GM21723 (cell line): Measurements from ENCODE around the gene ARHGAP26.

Experiments
- ATAC-seq: cut with Tn5 transposase; IDR thresholded peaks from one replicate; pipeline ENCODE4 v1.9.1; 2021; ENCODE audit warnings: mild to moderate bottlenecking, moderate library complexity; ENCODE audit not compliant: unreplicated experiment

The ARHGAP26 gene

DNA sequence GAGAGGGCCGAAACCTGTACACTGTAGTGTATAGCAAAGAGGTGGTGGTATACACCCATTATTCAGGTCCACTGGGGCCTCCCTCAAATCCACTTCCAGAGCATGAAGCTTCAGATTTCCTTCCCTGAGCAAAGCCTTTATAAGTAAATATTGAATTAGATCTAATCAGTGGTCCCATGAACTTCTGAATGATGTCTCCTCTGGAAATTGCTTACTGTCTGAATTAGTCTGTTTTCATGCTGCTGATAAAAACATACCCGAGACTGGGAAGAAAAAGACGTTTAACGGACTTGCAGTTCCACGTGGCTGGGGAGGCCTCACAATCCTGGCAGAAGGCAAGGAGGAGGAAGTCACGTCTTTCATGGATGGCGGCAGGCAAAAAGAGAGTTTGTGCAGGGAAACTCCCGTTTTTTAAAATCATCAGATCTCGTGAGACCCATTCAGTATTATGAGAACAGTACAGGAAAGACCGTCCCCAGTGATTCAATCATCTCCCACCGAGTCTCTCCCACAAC lies 439.8 kb downstream of the ARHGAP26 start:
- ATAC-seq = no peak

DNA sequence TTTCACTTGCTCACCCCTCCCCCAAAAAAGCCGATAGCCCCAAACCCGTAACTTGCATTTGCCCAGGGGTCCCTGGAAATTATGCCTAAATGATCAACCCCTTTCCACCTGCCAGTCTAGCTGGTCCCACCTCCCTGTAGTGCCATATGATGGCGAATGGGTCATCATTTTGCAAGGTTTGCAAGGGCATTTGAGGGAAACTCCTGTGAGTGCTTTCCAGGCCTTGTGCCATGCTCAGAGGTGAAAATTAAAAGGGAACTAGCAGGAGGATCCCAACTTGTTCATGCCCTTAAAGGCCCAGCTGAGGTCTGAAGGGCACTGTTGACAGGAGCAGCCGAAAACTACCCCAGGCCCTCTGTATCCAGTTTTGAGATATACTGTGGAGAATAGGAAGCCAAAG lies 440.4 kb downstream of the ARHGAP26 start:
- ATAC-seq = no peak

DNA sequence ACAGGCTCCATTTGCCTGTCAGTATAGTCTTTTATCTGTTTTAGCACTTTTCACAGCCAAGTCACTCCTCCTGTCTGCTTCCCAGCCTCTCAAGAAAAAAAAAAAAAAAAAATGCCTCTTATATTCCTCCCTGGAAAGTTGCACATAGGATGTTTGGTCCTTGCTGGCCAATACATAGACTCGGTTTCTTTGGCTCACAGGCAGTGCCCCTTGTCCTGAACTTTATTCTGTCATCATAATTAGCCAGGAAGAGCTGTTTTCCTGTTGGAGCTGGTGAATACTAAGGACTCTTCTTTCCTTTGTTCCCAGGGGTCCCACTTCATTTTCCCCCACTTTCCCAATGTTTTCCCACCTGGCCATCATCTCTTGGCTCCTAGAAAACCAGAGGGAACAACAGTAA lies 442.1 kb downstream of the ARHGAP26 start:
- ATAC-seq = no peak

DNA sequence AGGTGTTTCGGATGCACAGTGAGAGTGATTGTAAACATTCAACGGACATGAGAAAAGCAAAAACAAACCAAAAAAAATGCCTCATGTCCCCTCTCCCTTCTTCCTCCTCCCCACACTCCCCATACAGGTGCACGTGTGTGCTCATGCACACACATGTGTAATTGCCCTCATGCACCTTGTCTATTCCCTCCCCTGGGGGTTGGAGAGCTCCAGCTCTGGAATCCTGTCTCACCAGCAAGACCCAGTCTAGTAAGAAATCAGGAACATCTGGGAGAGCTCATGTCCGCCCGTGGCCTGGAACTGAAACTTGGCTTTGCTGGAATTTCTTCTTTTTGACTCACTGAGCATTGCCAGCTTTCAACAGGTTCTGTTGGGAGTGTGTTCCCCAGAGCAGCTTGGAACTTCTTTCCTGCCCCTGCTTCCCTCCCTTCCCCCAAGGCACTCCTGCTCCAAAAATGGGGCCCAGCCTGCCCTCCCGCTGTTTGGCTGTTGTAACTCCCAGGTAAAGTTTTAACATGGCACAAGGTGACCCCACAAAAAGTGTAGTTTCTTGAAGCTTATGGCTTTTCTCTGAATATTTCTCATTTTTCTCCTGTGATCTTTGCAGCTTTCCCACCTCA lies 443.2 kb downstream of the ARHGAP26 start:
- peak; percentile 8 for ATAC-seq

DNA sequence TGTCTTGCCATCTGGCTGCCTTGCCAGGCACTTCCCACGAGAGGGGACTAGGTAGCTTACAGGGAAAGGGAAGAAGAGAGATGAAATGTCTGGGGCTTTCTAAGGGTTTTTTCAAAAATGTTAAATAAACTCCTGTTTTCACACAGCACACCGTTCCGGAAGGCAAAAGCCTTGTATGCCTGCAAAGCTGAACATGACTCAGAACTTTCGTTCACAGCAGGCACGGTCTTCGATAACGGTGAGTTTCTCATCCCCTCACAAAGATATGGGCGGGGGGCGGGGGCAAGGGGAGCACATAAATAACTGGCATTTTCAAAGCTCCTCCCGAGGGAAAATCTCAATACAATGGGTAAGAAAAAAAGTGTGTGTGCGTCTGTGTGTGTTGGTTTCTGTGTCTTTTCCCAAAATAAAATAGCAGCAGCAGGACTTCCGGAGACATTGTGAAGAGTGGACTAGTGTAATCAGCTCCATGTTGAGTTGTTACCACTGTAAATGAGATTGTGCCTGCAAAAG lies 443.7 kb downstream of the ARHGAP26 start:
- ATAC-seq = peak; percentile 67

DNA sequence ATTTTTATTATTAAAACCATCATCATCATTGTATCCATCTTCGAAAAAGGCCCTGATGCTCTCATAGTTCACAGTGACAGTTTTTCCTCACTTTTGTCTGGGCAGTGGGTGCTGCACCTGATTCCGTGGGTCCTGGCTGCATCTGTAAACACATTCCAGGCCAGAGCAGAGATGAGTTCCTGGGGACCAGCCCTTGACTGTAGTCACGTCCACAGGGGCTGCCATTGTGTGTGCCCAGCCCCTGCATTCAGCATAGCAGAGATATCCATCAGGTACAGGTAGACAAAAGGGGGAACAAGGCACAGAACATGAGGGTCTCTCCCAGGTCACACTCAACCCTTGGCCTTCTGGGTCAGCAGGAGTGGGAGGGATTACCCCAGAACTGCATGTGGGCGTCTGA lies 444.3 kb downstream of the ARHGAP26 start:
- no peak for ATAC-seq

DNA sequence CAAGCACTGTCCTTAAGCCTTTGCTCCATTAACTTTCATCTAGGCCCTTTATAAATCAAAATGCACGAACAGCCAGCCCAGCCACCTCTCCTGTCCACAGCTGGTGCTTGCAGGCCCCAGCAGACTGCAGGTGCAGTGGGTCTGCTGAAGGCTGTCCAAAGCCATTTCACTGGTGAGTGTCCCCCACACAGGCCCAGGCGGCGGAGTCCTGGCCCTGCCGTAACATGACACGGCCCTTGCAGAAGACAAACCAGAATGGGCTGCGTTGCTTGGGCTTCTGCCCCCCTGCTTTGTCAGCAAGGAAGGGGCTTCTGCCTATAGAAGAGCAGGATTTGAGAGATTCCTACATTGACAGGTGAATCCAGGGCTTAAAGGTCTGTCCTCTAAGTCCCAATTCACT lies 444.7 kb downstream of the ARHGAP26 start:
- ATAC-seq = no peak

DNA sequence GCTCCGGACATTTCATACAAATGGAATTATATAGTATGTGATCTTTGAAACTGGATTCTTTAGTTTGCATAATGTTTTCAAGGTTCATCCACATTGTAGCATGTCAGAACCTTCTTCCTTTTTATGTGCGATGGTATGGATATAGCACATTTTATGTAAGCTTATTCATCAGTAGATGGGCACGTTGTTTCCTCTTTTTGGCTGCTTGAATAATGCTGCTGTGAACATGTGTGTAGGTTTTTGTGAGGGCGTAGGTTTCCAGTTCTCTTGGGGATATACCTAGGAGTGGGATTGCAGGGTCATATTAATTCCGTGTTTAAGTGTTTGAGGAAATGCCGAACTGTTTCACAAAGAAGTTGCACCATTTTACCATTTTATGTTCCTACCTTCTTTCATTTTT lies 445.5 kb downstream of the ARHGAP26 start:
- no peak for ATAC-seq

DNA sequence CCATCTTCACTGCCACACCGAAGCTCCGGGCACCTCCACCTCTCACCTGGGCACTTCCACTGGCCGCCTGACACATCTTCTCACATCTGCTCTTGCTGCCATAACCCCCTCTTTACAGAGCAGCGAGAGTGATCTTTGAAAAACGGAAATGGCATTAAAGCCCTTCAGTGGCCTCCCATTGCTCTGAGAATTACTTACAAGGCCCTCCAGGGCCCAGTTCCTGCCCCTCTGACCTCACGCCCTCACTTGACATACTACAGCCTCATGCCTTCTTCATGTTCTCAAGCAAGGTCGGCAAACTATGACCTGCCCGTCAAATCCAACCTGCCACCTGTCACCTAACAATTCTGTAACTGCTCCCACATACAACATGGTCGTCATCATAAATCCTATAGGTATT lies 446.0 kb downstream of the ARHGAP26 start:
- no peak for ATAC-seq

DNA sequence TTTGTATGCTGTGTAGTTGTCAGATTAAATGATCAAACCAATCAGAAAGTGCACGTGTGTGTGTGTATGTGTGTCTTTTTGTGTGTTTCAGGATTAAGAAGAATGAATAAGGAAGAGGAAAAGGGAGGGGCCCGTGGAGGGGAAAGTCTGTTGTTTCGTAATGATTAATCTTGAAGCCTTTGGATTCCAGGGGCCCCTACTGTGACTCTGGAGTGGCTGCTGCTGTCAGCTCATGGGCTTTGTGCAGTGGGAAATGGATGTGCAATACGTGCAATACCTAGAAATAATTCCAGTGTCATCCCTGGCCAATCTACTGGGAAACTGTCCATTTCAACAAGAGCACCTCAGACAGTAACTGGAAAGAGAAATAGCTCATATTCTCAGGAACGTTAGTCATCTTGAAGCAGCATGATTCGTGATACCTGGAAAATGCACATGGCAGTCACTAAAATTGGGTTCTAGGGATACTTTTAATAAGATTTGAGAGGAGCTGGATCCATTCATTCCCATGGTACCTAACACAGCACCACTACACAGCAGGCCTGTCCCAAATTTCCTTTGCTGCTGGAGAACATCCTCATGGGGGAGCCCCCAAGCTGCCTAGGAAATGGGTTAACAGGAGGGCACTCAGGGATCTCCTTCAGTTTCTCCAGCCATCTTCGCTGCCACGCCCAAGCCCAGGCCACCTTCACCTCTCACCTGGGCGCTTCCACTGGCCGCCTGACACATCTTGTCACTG lies 447.1 kb downstream of the ARHGAP26 start:
- ATAC-seq = no peak

DNA sequence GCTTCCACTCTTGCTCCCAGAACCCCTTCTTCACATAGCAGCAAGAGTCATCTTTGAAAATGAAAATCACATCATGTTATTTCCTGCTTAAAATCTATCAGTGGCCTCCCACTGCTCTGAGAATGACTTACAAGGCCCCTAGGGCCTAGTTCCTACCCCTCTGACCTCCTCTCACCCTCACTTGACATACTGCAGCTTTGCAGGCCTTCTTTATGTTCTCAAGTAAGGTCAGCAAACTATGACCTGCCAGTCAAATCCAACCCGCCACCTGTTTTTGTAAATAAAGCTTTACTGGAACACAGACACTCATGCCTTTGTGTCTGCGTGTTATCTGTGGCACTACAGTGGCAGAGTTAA lies 447.6 kb downstream of the ARHGAP26 start:
- ATAC-seq = no peak

DNA sequence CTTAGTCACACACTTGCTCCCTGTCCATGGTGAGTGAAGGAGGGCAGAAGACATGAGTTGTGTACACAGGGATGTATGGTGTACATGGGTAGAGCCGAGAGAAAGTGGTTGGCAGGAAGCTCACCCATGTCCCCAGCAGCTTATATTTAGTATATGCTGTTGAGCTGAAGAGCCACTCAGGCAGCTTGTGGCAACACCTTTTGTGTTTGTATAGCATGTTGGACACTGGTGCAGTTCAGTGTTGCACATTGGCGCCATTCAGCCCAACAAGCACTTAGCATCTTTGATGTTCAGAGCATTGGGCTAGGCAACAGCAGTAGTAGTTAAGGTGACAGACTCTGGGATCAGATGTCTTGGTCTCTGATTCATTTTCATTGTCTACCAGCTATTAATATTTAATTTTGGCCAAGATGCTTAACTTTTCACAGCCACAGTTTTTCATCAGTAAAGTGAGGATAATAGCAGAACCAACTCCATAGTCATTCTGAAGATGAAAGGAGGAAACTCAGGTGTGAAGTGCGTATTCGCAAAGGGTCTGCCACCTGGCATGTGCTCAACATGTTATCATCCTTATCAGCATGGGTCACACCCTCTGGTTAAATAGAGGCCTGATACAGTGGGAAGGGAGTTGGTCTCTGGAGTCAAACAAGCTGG lies 448.5 kb downstream of the ARHGAP26 start:
- ATAC-seq = no peak

DNA sequence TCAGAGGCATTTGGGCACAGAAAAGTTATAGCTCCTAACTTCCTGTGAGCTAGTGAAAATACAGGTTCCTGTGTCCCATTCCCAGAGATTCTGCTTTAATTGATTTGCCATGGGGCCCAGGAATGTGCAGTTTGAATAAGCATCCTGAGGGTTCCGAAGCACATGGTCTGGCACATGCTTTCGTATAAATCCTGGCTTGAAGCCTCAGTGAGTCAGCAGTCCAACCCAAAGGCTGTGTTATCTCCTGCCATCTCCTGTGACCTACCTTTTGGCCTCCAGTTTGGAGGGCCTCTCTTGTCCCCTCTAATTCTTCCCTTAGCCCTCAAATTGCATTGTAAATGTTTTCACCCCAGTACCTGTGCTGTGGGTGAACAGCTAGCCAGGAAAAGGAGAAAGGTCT lies 449.5 kb downstream of the ARHGAP26 start:
- ATAC-seq = no peak

DNA sequence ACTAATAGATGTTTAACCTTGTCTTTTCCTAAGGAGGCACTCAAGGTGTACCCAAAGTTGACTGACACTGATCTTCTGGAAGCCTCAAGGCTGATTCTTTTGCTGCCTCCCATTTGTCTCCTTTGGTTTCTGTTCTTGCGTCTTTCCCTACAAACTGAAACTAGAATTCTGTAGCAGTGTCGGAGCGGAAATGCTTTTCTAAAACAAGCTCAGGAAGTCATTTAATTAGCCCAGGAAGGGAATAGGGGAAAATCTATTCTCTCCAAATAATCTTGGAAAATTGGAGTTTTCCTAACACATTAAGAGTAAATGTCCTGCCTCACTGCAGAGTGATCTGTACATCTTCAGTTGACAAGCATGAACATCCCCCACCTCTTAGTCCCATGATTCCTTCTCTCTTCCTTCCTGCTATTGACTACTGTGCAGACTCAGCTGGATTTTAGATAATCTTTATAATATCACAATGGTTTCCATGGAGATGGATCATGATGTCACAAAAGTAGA lies 450.6 kb downstream of the ARHGAP26 start:
- no peak for ATAC-seq

DNA sequence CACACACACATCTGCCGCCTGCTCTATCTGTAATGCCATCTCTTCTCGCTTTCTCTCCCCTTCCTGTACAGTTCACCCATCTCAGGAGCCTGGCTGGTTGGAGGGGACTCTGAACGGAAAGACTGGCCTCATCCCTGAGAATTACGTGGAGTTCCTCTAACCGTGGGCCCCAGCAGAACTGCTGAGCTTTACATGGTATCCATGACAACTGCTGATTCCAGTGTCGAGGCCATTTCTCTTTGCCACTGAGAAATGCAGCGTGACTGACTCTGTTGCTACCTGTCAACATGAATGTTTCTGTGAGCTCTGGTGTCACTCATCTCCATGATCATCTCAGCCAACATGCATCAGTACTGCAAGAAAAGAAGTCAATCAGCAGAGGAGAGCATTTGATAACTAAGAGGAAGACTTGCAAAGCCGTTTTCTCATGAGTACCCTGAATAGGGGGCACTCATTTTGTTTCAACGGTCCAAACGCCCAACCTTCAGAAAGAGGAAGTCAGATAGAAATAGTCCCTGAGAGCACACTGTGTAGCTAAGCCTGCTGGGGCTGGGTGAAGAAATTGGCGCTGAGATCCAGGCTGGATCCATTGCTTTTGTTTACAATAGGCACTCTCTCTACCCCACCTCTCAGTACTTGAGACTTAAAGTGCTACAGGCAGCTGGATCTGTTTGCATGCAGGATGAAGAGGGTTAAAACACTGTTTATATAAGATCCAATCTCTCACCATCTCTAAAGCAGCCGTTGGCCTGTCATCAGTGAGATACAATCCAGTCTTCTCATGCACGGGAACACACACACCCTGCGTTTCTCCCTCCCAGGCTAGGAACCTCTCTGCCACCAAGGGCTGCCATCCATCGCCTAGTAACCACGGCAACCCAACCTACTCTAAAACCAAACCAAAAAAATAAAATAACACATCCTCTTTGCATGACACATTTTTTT lies 452.4 kb downstream of the ARHGAP26 start:
- ATAC-seq = peak; percentile 78

DNA sequence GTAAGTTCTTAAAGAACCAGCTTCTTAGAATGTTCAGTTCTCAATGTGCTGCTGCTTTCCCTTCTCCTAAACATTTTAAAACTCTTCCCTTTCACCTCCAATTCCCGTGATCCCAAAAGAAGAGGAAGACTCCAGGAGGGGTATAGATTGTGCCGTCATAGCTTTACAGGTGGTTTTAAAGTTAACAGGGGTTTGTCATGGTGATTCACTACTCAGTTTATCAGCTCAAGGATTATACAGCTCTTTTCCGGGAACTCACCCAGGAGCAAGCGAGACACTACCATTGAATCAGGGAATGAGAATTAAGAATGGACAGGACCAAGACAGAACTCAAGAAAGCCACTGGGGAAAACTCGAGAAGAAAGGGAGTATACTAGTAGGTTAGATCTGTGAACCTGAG lies 454.5 kb downstream of the ARHGAP26 start:
- no peak for ATAC-seq

DNA sequence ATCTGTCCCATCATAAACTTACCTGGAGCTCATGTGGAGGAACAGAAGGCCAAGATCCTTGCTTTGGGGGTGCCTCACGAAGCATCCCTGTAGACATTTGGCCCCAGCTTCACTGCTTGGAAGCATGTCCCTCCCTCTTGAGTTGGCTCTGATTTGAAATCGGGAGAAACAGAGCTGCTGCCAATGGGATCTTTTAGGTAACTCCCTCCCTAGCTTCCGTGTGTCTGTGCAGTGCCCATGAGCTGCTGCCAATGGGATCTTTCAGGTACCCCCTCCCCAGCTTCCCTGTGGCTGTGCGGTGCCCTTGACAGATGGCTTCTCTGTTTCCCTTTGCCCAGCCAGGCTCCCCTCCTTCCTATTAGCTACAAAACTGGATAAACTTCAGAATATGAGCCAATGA lies 455.3 kb downstream of the ARHGAP26 start:
- no peak for ATAC-seq

DNA sequence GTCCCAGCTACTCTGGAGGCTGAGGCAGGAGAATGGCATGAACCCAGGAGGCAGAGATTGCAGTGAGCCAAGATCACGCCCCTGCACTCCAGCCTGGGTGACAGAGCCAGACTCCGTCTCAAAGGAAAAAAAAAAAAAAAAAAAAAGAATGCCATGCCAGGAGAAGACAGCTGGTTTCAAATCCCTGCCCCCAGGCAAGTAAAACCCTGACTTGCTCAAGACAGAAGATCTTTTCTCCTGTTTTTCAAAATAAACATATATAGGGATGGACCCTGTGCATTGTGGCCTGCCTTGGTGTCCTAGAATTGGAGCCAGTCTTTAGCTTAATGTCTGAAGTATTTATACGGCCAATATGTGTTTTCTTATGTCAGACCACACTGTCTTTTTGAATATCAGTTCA lies 456.2 kb downstream of the ARHGAP26 start:
- ATAC-seq = no peak

DNA sequence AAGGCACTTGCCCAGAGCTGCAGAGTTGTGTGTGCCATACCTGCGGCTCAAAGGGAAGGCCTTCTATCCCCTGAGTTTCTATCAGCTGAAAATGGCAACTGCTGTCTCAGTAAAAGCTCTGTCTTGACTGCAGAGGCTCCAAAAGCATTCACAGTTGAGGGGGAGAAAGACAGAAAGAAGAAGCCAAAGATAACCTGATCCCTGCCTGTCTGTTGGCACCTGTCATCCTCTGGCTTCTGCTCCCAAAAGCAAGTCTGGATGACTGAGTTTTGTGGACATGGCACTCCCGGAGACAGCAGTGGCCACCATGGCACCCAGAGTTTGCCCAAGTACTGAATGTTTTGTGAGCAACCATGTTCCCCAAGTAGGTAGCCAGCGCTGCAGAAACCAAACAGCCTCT lies 456.7 kb downstream of the ARHGAP26 start:
- ATAC-seq = no peak

DNA sequence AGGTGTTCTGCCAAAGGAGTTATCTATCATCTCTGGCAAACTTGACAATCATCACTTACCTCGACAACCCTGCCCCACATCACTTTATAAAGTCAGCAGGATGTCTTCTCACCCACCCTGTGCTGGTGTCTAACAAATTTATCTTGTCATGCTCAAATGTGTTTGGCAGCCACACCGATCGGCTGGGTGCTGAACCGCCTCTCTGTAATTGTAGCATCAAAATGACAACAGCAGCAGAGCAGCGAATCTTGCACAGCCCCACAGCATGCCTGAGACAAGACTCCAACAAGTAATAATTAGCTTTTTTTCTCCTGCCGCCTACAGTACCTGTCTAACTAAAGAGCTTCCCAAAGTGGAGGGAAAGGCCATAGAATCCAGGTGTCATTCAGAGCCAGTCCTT lies 457.1 kb downstream of the ARHGAP26 start:
- ATAC-seq = no peak
